GOT3 (cell line): ENCODE results near the gene ERFL.

ENCODE experiments used
- DNase-seq: peaks from one replicate; lab custom pipeline; 2025; ENCODE audit warnings: mixed read lengths; lab: John Stamatoyannopoulos, UW

ERFL gene

DNA sequence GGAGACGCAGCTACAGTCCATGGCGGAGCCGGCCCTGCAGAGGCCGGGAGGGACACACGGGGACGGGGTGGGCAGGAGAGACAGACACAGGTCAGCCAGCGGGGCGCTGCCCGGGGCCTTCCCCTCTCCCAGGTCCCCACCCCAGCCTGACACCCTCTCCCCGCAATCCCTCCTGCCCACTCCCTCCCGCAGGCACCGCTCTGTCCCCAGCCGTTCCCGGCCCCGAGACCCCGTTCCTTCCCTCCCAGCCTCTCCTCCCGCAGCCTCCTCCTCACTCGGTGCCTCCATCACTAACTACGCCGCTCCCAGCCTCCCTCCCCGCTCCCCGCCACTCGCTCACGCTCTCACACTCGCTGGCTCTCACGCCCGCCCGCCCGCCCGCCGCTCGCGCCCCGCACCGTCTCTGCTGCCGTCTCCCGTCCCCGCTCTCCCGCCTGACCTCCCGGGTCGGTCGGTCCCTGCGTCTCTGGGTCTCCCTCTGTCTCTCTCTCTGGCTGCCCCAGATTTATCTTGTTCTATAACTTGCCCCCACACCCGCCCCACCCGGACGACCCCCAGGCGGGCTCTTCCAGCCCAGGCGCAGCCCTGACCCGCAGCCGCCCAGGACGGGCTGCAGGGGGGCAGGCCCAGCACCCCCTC, 15.2 kb downstream of the ERFL start:
- no peak for DNase-seq

- DNase-seq = no peak
Measured at GRCh38 chr19:41911889-41912731, 16.1 kb downstream of the ERFL start.

DNA sequence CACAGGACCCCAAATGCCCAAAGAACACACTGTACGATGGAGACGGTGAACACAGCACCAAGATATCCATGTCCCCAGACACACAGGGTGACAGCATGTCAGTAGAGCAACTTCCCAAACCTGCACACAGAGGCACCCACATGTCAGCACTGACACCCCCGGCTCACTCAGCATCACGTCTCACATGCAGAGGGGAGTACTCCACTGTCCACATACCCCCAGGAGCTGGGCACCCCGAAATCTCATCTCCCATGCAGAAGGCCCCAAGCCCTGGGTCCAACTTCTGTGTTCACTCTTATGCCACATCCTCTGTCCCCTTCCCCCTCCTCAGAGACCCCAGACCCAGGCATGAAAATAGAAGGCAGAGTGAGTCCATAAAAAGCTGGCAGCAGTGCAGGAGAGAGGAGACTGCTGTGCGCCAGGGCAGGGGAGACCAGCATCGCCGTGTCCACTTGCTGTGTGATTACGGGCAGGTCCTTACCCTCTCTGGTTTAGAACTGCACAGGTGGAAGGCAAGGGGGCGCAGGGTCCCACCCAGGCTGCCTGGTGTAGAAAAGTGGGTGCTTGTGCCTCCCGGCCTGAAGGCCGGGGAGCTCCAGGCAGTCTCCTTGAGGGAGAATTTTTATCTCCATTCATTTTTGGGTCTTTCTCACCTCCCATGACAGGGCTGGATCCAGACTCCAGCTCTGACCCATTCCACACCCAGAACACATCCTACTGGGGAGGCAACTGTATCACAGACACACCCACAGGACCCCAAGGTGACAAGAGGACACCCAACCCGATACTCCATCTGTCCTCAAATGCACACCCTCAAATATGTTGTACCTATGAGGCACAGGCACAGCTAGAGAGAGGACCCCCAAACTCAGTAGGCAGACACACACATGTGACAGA, 17.0 kb downstream of the ERFL start:
- DNase-seq = no peak

DNA sequence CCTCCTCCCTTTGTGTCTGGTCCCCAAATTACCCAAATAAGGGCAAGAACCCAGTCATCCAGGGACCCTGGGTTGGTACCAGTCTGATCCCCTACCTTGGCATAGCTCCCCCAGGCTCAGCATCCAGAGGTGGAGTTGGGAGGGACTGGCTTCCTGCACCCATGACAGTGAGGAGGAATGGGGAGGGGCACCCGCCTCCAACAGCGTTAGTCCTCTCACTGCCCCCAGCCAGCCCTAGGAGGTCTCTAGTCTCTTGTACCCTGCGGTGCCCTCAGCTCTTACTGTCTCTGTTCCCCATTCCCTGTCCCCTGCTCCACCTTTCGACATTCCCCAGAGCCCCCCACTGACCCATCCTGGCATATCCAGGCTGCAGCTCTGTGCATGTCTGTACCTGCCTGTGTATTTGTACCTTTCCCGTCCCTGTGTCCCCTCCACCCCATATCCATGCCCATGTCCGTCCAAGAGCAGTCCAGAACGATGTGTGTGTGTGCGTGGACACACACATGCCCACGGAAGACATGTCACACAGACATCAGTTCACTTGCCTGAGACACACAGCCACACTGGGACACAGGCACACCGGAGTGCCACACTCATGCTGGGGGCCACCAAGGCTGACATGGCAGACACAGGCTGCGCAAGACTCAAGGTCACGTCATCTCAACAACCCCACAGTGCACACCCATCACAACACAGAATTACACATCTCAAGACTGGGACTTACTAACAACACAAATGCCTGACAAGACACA, 17.8 kb downstream of the ERFL start:
- DNase-seq = no peak

- DNase-seq = no peak
Measured at GRCh38 chr19:41909706-41910105, 18.5 kb downstream of the ERFL start.

- DNase-seq = no peak
Measured at GRCh38 chr19:41908724-41909464, 19.4 kb downstream of the ERFL start.

DNA sequence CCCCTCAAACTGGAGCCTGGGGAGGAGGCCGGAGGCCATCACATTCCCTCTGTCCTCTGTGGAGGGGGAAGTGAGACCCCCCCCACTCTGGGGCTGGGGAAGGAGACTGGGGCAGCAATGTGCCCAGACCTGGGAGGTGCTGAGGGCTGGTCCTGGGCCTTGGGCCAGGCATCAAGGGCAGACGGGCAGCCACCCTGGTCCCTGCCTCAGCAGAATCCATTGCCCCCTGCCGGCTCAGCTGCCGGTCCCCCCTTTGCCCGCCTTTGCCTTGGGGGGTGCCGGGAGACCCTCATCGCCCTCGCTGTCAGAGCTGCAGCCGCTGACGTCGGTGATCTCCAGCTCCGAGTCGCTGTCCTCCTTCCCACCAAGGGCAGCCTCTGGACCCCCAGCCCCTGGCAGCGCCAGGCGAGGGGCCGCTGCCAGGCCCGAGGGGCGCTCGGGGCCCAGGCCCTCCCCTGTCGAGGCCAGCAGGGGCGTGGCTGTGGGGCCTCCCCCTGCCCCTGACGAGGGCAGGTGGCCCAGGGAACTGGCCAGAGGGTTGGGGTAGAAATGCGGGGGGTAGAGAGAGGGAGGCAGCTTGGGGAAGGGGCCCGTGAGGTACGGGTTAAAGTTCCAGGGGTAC, 20.1 kb downstream of the ERFL start:
- no peak for DNase-seq

GRCh38 chr19:41906916-41907680, 21.2 kb downstream of the ERFL start:
- DNase-seq = no peak

GRCh38 chr19:41906271-41906670, 22.0 kb downstream of the ERFL start:
- no peak for DNase-seq

DNA sequence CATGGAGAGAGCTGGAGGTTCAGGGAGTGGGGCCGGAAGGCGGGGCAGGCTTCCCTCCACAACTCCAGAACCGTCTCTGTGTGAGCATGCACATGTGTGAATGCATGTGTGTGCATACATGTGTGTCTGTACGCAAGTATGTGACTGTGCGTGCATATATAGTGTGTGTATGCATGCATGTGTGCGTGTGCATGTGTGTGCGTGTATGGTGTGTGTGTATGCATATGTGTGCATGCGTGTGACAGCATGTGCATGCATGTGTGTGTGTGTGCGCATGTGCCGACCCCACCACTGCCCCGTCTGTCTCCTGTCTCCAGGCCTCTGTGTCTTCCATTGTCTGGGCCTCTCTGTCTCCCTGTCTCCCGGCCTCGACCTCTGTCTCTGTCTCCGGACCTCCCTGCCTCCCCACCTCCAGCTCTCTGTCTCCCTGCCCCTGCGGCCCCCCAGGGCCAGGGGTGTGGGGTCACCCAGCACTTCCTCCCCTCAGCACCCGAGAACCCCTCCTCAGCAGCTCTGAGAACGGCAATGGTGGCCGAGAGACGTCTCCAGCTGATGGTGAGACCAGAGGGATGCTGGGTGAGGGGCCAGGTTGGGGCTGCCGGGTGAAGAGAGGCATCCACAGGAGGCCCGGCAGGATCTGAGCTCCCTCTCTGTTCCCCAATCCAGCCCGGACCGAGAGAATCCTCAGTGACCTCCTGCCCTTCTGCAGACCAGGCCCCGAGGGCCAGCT, 22.8 kb downstream of the ERFL start:
- DNase-seq = no peak

DNA sequence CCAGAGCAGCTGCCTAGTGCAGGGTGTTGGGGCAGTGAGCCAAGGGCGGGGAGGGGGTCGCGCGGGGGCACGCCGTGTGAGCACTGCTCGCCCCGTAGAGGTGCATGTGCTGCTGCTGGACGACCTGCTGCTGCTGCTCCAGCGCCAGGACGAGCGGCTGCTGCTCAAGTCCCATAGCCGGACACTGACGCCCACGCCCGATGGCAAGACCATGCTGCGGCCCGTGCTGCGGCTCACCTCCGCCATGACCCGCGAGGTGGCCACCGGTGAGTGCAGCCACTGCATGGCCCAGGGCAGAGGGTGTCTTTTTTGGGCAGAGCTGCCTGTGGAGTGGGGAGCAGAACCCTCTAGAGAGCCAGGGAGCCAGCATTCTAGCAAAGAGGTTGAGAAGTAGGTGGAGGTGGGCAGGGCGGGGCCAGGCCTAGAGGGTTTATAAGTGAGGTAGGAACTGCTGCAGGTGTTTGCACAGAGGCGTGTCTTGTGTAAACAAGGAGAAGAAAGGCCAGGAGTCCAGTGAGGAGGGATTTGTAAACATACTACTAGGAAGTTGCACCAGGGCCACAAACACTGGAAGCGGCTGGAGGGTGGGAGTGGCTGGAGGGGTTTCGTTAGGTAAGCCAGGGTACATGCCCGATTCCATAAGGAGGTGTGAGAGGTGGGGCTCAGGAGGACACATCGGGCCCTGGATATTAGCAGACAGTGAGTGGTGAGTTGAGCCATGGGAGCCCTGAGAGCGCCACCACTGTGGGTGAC, 24.0 kb downstream of the ERFL start:
- no peak for DNase-seq

DNA sequence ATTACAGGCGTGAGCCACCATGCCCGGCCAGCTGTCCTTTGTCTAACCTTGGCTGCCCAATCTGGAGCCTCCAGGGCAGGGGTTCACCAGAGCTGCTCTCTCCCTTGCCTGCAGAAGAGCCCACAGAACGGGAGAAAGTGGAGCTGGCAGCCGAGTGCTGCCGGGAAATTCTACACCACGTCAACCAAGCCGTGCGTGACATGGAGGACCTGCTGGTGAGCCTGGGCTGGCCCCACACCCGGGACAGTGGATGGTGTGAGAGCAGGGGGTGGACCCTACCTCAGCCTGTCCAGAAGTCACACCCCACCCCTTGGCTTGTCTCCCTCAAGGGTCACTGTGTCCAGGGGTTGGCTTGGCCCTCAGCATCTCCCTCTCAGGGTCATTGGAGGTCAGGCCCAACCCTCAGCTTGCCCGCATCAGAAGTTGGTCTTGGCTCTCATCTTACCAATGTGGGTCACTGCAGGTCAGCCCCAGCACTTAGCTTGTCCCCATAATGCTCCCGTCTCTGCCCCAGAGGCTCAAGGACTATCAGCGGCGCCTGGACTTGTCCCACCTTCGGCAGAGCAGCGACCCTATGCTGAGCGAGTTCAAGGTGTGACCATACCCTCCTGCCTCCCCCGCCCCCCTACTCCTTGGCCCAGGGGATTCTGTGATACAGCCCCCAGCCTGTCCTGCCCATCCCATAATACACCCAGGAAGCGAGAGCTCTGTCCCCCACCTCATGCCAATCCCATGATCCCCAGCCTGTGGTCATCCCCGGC, 24.9 kb downstream of the ERFL start:
- DNase-seq = no peak

DNA sequence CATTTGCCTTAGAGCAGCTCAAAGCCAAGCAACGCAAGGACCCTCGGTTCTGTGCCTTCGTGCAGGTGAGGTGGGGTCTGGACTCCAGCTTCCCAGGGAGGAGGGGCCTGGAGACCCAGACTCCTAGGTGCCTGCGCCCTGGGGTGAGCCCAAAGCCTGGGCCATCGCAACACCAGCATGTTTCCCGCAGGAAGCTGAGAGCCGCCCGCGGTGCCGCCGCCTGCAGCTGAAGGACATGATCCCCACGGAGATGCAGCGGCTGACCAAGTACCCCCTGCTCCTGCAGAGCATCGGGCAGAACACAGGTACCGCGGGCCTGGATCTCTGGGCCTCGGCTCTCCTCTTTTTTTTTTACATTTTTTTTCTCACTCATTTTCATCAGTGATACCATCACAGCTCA, 25.7 kb downstream of the ERFL start:
- DNase-seq = no peak

DNA sequence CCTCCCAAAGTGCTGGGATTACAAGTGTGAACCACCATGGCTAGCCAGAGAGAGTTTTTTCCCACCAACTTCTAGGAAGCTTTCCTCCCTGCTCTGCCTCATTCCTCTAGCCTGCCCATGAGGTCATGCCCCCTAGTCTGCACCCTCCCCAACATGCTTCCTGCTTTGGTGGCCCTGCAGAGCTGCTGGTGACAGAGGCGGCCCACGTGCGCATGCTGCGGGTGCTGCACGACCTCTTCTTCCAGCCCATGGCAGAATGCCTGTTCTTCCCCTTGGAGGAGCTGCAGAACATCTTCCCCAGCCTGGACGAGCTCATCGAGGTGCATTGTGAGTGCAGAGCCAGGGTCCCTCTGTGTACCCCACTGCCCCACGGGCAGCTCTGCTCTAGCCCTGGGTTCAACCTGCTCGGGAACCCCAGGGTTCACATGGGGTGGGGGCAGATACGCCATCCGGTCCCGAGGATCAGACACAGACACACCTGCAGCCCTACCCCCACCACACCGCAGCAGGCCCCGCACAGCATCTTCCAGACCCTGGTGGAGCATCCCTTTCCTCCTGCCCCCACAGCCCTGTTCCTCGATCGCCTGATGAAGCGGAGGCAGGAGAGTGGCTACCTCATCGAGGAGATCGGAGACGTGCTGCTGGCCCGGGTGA, 26.4 kb downstream of the ERFL start:
- no peak for DNase-seq

DNA sequence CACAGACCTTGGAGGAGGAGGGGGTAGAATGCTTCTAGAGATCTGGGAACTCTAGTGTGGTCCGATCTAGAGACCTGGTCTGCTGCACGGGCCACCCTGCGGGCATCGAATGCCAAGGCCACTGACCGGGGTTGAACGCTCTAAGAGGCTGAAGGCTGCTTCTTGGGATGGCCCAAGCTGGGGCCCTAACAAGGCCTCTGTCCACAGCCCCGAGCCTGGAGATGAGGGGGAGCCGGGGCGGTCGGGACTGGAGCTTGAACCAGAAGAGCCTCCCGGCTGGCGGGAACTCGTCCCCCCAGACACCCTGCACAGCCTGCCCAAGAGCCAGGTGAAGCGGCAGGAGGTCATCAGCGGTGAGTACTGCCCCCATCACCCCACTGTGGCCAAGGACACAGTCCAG, 30.0 kb downstream of the ERFL start:
- no peak for DNase-seq

DNA sequence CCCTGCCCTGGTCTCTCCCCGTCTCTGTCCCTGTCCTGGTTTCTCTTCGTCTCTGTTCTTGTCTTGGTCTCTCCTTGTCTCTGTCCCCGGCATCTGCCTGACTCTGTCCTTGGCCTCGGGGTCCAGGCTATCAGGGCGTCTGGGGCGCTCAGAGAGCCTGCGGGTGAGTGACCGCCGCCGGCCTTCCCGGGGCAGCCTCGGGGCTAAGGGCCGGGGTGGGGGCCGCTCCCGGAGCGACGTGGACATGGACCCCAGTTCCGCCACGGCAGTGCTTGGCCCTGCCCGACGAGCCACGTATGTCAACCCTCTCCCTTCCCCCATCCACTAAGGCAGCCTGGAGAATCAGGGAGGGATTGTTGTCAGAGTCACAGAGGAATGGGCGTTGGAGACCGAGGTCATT, 30.4 kb downstream of the ERFL start:
- no peak for DNase-seq

DNA sequence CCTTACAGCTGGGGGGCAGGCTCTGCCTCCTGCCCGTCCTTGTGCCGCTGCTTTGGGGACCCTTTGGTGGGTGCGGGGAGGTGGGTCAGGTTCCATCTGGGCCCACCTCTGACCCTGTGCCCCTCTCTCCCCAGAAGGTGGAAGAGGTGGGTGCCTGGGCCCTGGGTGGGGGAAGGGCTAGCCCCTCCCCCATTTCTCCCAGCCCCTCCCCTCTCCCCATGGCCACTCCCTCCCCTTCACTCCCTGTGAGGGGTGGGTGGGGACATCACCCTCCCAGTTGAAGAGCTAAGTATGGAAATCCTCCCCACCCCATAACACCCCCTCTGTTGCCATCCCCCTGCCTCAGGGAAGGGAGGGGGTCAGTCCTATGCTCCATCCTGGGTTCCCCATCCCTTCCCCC, 31.1 kb downstream of the ERFL start:
- no peak for DNase-seq
